ENCODE measurements around the gene EXOC4. TPM values are rescaled to one million over a fixed set of nuclear protein-coding genes. Genes with fewer than 3 reads are reported as not detected.

The EXOC4 gene
- total RNA-seq, 1 experiment from 2014 or later, result 75.8 TPM

DNA sequence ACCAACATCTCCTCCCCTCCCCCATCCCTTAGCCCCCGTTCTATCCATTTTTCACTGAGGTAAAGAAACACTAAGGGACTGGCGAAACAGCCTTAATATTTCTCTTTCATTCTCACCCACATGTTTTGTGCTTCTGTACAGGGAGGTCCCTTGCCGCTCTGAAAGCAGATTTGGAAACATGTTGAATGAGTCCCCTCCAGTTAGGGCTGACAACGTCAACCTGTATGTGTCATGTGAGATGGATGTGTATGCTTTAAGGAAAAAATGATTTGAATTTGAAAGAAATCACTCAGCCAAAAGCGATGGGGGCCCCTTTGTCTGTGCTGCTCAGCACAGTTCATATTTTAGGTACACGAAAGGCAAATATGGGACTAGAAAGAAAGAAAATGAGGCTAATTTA lies 560.0 kb downstream of the EXOC4 start:
- H3K27me3 ChIP-seq (ENCODE audit: insufficient read depth, low read length), result no peaks in the 10 kb centered on the region
- H3K4me2 ChIP-seq (ENCODE audit: insufficient read depth, insufficient read length, low read length), result no peak overlapping the region
- no peaks in the 10 kb centered on the region for H3K79me2 ChIP-seq (ENCODE audit: insufficient read depth, low read length)
- H3K27ac Mint-ChIP-seq, result no peak overlapping the region
- WGBS (ENCODE audit: extremely low coverage, insufficient read length, low lambda C conversion rate), result no CpG with 5 or more reads among the region's 6 CpGs
- no peaks in the 10 kb centered on the region for H3K9me3 ChIP-seq (ENCODE audit: control insufficient read depth, low read depth, low read length)
- no peak overlapping the region for H2BK20ac ChIP-seq (ENCODE audit: low read depth, low read length, poor library complexity, severe bottlenecking)
- H4K91ac ChIP-seq (ENCODE audit: insufficient read length, low read depth, low read length), result no peak overlapping the region
- H2BK5ac ChIP-seq (ENCODE audit: insufficient read length, low read length), result no peak overlapping the region
- H2BK15ac ChIP-seq (ENCODE audit: low read depth, low read length), result no peak overlapping the region
- H3K14ac ChIP-seq (ENCODE audit: insufficient read depth, low read length), result no peak overlapping the region
- H4K8ac ChIP-seq (replicated peaks; ENCODE audit: insufficient read length, low read depth, low read length), result no peak overlapping the region
- H3K23me2 ChIP-seq (ENCODE audit: insufficient read length, low read depth, low read length, poor library complexity, severe bottlenecking), result no peaks in the 10 kb centered on the region
- H3K4me1 ChIP-seq (ENCODE audit: insufficient read depth, low read length), result no peaks in the 10 kb centered on the region
- no peak overlapping the region for H2BK120ac ChIP-seq (ENCODE audit: low read depth, low read length, poor library complexity, severe bottlenecking)
- no peak overlapping the region for H4K5ac ChIP-seq (ENCODE audit: insufficient read length, low read depth, low read length)
- no peaks in the 10 kb centered on the region for H3K79me1 ChIP-seq (ENCODE audit: insufficient read depth, low read depth, low read length, poor library complexity, severe bottlenecking)
- H3K36me3 Mint-ChIP-seq (ENCODE audit: insufficient read depth in 1 of 3, low read depth in 3 of 3), result peaks cover 0 to 7% (median 0%) of the 10 kb centered on the region in 3 experiments; a peak in 2 of 7 replicates
- DNase-seq, result no peak
- no peaks in the 10 kb centered on the region for H3K9me3 Mint-ChIP-seq
- no peak overlapping the region for H3T11ph ChIP-seq (ENCODE audit: low read length)
- H3K9ac ChIP-seq (ENCODE audit: extremely low read depth, insufficient read length, low read length), result no peak overlapping the region
- H3K4me1 Mint-ChIP-seq, result no peaks in the 10 kb centered on the region; a peak in 2 of 4 replicates
- H3K56ac ChIP-seq (ENCODE audit: insufficient read length, low read depth, low read length), result no peak overlapping the region
- H3K4me3 Mint-ChIP-seq, result no peak overlapping the region
- no peak overlapping the region for H3K4ac ChIP-seq (ENCODE audit: low read depth, low read length)
- no peak overlapping the region for H2BK12ac ChIP-seq (ENCODE audit: insufficient read length, low read depth, low read length)
- no peak overlapping the region for H3K18ac ChIP-seq (ENCODE audit: insufficient read length, low read depth, low read length)
- H2AK5ac ChIP-seq (ENCODE audit: insufficient read length, low read length), result no peak overlapping the region
- H2AFZ ChIP-seq (ENCODE audit: low read length), result no peak overlapping the region
- no peak overlapping the region for H3K23ac ChIP-seq (ENCODE audit: insufficient read length, low read depth, low read length)
- H3K27me3 Mint-ChIP-seq (ENCODE audit: low read depth), result no peaks in the 10 kb centered on the region
- no peak overlapping the region for H3K27ac ChIP-seq (ENCODE audit: insufficient read length, low read depth, low read length)
- TF ChIP-seq CTCF (conservative IDR thresholded peaks at IDR 0.05), result no peak
- H4K20me1 ChIP-seq (ENCODE audit: control insufficient read depth, insufficient read depth, insufficient read length), result no peaks in the 10 kb centered on the region
